GM13977 (cell line): ENCODE measurements around the gene RNF6.

Source experiments
- DNase-seq: peaks from one replicate; pipeline ENCODE4 v3.0.0; 2012; ENCODE audit warnings: low spot score
- in situ Hi-C: fragments of 300-500 bp; cut with MboI; formaldehyde crosslinking; loops from one replicate; pipeline ENCODE4 v1.12.0; 2022; ENCODE audit warnings: low sequenced_read_pairs, low pct_unique_long_range_greater_than_20kb, mixed read lengths, inconsistent platforms; ENCODE audit not compliant: unreplicated experiment
- TF ChIP-seq, protein P1 (sequence below): IDR thresholded peaks from 2 replicates; pipeline ENCODE4 v1.5.1; 2012; ENCODE audit warnings: mild to moderate bottlenecking, control low read depth; ENCODE audit not compliant: insufficient read depth; ENCODE audit errors: extremely low read depth, missing control alignments

RNF6 gene

DNA sequence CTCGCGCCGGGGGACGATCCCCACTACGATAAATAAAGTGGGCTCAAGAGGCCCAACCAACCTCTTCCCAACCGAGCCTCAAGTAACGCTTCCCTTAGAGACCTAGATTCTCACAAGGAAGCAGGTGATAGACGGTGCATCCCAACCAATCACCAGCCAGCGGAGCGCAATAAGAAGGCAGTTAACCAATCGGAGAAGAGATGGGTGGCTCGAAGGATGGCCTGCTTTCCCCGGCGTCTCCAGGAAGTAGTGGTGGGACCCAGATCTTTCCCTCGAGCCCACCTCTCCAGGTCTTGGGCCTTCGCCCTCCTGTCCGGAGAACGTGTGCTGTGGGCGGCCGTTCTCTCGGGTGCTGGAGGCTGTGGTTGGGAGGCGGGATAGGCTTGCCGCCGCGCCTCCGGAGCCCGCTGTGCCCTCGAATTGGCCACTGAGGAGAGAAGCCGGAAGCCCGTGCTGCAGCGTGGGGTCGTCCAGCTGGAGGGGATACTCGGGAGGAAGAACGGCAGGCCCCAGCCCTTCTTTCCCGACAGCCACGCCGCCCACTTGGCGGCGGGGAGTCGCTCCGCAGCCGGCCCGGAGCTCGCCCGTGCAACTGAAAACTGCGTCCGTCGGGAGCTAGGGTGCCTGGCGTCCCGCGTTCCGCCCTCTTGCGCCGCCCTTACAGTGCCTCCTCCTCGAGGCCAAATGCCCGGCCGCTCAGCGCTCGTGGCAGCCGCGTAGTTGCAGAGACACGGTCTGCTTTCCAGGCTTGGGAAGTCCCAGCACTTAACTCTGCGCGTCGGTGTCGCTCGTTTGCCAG lies at the start of gene RNF6:
Gene RNF6 (minus strand): TSS at position 594 of the 799 bp plus-strand sequence. CDS start 2,665 bp downstream, outside the sequence.
- peak; percentile 95 for DNase-seq
- TF ChIP-seq, protein P1, sequence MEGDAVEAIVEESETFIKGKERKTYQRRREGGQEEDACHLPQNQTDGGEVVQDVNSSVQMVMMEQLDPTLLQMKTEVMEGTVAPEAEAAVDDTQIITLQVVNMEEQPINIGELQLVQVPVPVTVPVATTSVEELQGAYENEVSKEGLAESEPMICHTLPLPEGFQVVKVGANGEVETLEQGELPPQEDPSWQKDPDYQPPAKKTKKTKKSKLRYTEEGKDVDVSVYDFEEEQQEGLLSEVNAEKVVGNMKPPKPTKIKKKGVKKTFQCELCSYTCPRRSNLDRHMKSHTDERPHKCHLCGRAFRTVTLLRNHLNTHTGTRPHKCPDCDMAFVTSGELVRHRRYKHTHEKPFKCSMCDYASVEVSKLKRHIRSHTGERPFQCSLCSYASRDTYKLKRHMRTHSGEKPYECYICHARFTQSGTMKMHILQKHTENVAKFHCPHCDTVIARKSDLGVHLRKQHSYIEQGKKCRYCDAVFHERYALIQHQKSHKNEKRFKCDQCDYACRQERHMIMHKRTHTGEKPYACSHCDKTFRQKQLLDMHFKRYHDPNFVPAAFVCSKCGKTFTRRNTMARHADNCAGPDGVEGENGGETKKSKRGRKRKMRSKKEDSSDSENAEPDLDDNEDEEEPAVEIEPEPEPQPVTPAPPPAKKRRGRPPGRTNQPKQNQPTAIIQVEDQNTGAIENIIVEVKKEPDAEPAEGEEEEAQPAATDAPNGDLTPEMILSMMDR = no peak
- in situ Hi-C loops = no loop called here

DNA sequence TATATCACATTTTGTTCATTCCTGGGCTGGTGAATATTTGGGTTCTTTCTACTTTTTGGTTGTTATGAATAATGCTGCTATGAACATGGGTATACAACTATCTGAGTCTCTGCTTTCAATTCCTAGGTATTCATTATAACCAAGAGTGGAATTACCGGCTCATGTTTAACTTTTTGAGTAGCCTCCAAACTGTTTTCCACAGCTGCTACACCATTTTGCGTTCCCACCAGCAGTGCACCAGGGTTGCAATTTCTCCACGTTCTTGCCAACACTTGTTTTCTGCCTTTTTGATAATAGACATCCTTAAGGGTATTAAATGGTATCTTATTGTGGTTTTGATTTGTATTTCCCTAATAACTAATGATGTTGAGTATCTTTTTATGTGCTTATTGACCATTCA lies 48.6 kb upstream of the RNF6 start:
- DNase-seq = no peak
- in situ Hi-C loops = no loop called here
- TF ChIP-seq, protein P1 = no peak

DNA sequence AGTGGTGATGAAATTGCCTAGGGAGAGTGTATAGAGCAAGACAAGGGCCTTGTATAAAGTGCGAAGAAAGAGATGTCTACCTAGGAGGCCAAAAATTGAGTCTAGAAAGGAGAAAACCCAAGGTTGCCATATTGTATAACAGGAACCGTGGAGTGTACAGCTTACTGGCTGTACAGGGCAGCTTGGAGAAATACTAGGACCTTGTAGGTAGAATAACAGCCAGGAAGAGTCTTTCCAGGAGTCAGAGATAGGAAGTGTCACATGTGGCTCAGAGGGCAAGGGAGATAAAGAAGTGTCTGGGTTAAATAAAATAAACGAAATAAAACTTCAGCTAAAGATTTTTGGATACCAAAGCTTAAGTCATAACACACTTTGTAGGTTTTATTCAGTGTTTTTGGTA lies 44.2 kb upstream of the RNF6 start:
- in situ Hi-C loops = no loop called here
- no peak for DNase-seq
- TF ChIP-seq, protein P1 = no peak

DNA sequence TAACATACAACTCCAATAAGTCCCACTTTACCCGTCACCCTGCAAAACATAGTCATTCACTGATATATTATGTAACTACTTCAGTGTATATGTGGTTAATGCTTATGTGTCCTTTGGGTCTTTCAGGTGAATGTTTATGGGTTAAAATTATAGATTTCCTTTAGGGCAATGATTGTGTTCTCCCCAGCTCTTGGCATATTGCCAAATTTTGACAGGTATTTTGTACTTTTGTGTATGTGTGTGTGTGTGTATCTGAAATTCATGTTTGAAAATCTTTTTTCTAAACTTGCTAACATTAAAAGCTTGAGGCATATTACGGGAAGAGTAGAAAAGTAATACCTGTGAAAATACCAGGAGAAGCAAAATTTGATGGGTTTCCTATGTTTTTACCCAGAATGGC lies 40.0 kb upstream of the RNF6 start:
- TF ChIP-seq, protein P1 = no peak
- in situ Hi-C loops = no loop called here
- no peak for DNase-seq

DNA sequence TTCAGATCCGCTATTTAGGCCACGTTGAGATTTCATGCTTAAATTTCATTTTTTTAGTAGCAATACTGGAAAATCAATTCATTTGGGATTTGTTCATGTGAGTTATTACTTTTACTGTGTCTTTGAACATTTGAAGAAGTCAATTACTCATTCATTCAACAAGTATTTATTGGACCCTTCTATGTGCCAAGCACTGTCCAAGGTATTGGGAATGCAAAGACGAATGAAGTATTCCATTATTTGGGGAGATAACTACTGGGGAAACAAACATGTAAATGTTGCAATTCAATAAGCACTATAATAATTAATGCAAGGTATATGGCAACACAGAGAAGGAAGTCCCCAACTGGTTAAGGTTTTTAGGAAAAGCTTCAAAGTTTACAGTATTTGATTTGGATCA lies 37.5 kb upstream of the RNF6 start:
- in situ Hi-C loops = no loop called here
- TF ChIP-seq, protein P1 = no peak
- no peak for DNase-seq

DNA sequence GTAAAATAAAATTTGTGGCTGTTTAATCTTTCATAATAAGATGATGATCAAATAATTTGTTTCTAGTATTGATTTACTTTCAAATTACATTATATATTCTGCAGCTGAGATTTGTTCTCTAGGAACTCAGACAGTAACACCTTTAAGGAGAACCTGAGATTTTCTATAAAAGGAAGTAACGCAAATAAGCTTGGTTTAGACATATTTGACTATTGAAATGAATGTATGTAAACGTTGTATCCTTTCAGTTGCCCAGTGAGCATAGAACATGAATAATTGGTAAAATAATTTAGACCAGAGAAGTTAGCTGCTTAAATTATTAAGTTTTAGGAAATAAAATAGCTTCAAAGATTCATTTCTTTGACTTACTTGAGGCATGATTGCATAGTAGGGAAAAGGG lies 34.9 kb upstream of the RNF6 start:
- in situ Hi-C loops = no loop called here

More for the DNA sequence above, 34.9 kb upstream of the RNF6 start:
- DNase-seq = no peak
- TF ChIP-seq, protein P1 = no peak
